Esophagus muscularis mucosa (tissue), 4 donors: ENCODE data around the gene PCCB. TPM values are rescaled to one million over a fixed set of nuclear protein-coding genes. Genes with fewer than 3 reads are reported as not detected.

Experiments used
- DNase-seq: peaks from one replicate; pipeline ENCODE4 v3.0.0-alpha.2; 2017; ENCODE audit errors: extremely low spot score
- H3K27ac ChIP-seq, 4 donors: fragments of 200-600 bp; sonication (generic); replicated peaks in 1 of 4; 1 replicate in 3 of 4; 2 replicates in 1 of 4; pipeline ENCODE4 v1.5.1; 2016 to 2019; ENCODE audit warnings: mild to moderate bottlenecking in 1 of 4
- H3K27me3 ChIP-seq, 4 donors: fragments of 200-600 bp; sonication (generic); one replicate each; pipeline versions ENCODE4 v1.5.1 to v1.6.0; 2016 to 2019
- H3K36me3 ChIP-seq, 4 donors: fragments of 200-600 bp; sonication (generic); one replicate each; pipeline ENCODE4 v1.5.1; 2016 to 2019
- H3K4me1 ChIP-seq, 4 donors: fragments of 200-600 bp; sonication (generic); one replicate each; pipeline ENCODE4 v1.5.1; 2016 to 2019
- H3K4me3 ChIP-seq, 4 donors: fragments of 200-600 bp; sonication (generic); 1 replicate in 2 of 4; 2 replicates in 2 of 4; pipeline ENCODE4 v1.5.1; 2016 to 2019; ENCODE audit warnings: mild to moderate bottlenecking in 4 of 4, moderate library complexity in 1 of 4
- H3K9me3 ChIP-seq, 4 donors: fragments of 200-600 bp; sonication (generic); 1 replicate in 3 of 4; 2 replicates in 1 of 4; pipeline ENCODE4 v1.5.1; 2016 to 2019
- EP300 ChIP-seq: sonication (generic); formaldehyde crosslinking; IDR thresholded peaks from one replicate; pipeline ENCODE4 v1.6.1; 2017; ENCODE audit warnings: antibody characterized with exemption
- POLR2A ChIP-seq: fragments of 450-650 bp; IDR thresholded peaks from one replicate; pipeline ENCODE4 v1.6.1; 2017; ENCODE audit warnings: antibody characterized with exemption, moderate library complexity, mild to moderate bottlenecking, low read depth
- POLR2AphosphoS5 ChIP-seq, 2 donors: sonication (generic); formaldehyde crosslinking; IDR thresholded peaks; one replicate each; pipeline ENCODE4 v1.6.1; 2017; ENCODE audit warnings: antibody characterized with exemption in 2 of 2
- WGBS: methylation state at CpG from one replicate; pipeline ENCODE4 v1.1.5; 2018; 5-methylcytosine and 5-hydroxymethylcytosine counted together
- intact Hi-C: fragments of 100-400 bp; cut with DNase I; formaldehyde crosslinking; loops from one replicate; pipeline ENCODE4 v1.15.1; 2023
- total RNA-seq, 4 donors: library from RNA; depleted of rRNA; stranded (reverse); fragments of >200 nt; gene quantifications; one replicate each; pipeline versions ENCODE4 v1.1.0 to v1.2.1, GENCODE V29; 2016
- TF ChIP-seq, protein P1 (sequence below), 3 experiments: fragments of 200-600 bp in 2 of 3; fragments of 450-650 bp in 1 of 3; sonication (generic) in 2 of 3; IDR thresholded peaks; one replicate each; pipeline ENCODE4 v1.5.1; 2017 to 2019; ENCODE audit warnings: antibody characterized with exemption in 3 of 3, mild to moderate bottlenecking in 2 of 3, moderate library complexity in 1 of 3

Gene PCCB
- total RNA-seq, 4 donors from 2014 or later = 25.8 to 35.6 (median 31.4) TPM

DNA sequence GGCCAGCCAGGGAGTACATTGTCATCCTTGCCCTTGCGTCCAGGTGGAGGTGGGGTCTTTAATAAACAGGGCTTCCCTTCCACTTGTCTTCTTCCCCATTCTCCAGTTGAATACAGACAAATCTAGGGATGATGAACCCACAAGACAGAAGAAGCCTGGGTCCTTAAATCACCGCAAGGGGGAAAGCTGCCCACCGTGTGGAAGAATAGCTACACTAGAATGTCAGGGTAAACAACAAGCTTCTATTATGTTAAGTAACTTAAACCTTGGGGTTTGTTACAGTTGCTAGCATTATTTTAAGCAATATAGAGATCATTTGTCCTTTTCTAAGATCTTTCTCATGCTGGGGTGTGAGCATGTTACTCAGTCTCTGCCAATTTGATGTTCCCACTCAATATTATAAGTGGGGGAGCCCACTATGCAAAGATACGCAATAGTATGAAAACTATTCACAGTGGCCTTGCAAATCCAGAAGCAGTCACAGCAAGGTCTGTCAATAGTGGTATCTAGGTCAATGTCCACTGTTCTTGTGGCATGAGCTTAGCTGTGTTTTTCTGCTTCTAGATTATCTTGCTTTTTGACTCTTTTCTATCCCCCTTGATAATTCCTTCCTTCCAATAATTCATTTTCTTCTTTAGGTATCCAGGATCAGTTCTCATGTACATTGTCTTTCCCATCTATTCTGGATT, 12.0 kb upstream of the PCCB start:
- TF ChIP-seq POLR2A (no peak), EP300 (no peak), POLR2AphosphoS5 (IDR thresholded peaks at IDR 0.05) (no peak)
- TF ChIP-seq, protein P1, sequence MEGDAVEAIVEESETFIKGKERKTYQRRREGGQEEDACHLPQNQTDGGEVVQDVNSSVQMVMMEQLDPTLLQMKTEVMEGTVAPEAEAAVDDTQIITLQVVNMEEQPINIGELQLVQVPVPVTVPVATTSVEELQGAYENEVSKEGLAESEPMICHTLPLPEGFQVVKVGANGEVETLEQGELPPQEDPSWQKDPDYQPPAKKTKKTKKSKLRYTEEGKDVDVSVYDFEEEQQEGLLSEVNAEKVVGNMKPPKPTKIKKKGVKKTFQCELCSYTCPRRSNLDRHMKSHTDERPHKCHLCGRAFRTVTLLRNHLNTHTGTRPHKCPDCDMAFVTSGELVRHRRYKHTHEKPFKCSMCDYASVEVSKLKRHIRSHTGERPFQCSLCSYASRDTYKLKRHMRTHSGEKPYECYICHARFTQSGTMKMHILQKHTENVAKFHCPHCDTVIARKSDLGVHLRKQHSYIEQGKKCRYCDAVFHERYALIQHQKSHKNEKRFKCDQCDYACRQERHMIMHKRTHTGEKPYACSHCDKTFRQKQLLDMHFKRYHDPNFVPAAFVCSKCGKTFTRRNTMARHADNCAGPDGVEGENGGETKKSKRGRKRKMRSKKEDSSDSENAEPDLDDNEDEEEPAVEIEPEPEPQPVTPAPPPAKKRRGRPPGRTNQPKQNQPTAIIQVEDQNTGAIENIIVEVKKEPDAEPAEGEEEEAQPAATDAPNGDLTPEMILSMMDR (IDR thresholded peaks at IDR 0.05) = no peak
- 90% methylated on average over 4 of the region's 4 CpGs for WGBS
- intact Hi-C loops = no loop called here
- no peak overlapping the region for H3K27ac ChIP-seq
- no peak overlapping the region for H3K4me3 ChIP-seq
- no peaks in the 10 kb centered on the region for H3K27me3 ChIP-seq
- H3K4me1 ChIP-seq = no peaks in the 10 kb centered on the region
- DNase-seq = no peak
- H3K36me3 ChIP-seq = no peaks in the 10 kb centered on the region
- H3K9me3 ChIP-seq = no peaks in the 10 kb centered on the region

DNA sequence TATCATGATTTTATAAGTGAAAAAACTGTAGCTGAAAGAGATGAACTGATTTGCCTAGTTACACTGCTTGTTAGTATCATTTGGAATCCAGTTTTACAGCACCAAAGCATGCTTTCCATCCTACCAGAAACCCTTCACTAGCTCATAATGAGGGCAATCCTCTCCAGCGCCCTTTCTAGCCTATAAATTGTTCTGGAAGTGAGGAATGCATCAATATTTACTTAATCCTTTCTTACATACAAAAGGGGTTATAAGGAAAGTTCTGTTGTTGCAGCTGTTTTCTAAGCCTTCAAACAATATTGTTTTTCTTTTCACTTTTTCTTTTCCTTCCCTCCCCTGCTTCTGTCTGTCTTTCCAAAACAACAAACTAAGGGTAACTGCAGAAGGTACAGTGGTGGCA, 11.0 kb upstream of the PCCB start:
- H3K9me3 ChIP-seq = no peaks in the 10 kb centered on the region
- H3K36me3 ChIP-seq = no peaks in the 10 kb centered on the region
- intact Hi-C loops = no loop called here
- DNase-seq = no peak
- H3K27ac ChIP-seq = no peak overlapping the region
- H3K27me3 ChIP-seq = no peaks in the 10 kb centered on the region
- WGBS = 33% methylated on average over 1 of the region's 1 CpG
- H3K4me1 ChIP-seq = no peaks in the 10 kb centered on the region
- TF ChIP-seq POLR2A = no peak
- TF ChIP-seq POLR2AphosphoS5 (IDR thresholded peaks at IDR 0.05) = no peak
- TF ChIP-seq EP300 = no peak
- TF ChIP-seq, protein P1 (IDR thresholded peaks at IDR 0.05) = no peak
- no peak overlapping the region for H3K4me3 ChIP-seq

DNA sequence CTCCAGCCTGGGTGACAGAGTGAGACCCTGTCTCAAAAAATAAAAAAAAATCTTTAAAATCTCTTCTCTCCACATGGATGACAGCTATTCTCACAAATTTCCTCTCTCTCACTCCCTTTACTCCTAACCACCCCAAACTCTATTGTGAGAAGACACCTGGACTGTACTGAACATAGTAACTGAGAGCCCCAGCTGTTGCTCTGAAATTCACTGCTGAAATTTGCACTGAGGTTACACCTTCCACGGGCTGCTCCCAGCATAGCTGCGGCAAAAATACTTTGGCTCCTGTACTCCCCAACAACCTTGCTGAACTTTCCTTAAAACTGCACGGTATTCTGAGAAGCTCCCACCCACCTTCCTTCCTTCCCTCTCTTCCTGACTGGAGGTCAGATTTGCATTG, 4.4 kb upstream of the PCCB start:
- no peak for TF ChIP-seq POLR2A
- TF ChIP-seq, protein P1 (IDR thresholded peaks at IDR 0.05) = no peak
- no peak for TF ChIP-seq EP300
- no peak for TF ChIP-seq POLR2AphosphoS5 (IDR thresholded peaks at IDR 0.05)
- WGBS = 68% methylated on average over 3 of the region's 3 CpGs

DNA sequence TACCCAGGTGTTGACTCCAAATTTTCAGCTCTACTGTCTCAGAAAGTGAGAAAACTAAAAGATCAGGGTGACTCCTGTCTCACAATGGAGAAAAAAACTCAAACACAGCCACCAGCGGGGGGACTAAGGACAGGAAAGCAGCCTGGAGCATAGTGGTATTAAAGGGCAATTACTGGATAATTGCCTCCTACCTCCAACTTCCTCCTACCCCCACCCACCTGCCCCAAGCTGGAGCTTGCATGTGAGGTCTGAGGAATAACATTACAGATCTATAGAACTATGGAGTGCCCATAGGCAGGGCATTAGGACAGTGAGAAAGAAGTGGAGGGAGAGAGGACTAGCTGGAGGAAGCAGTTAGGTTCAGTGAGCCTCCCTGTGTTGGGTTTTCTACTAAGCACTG, 2.7 kb upstream of the PCCB start:
- no peaks in the 10 kb centered on the region for H3K9me3 ChIP-seq
- H3K27ac ChIP-seq = no peak overlapping the region
- H3K4me1 ChIP-seq = peaks cover 20 to 22% (median 21%) of the 10 kb centered on the region in 4 donors
- intact Hi-C loops = no loop called here
- 88% methylated on average over 1 of the region's 1 CpG for WGBS
- no peak overlapping the region for H3K4me3 ChIP-seq
- DNase-seq = no peak
- H3K27me3 ChIP-seq = no peaks in the 10 kb centered on the region
- no peaks in the 10 kb centered on the region for H3K36me3 ChIP-seq
- no peak for TF ChIP-seq POLR2A
- TF ChIP-seq, protein P1 (IDR thresholded peaks at IDR 0.05) = no peak
- no peak for TF ChIP-seq POLR2AphosphoS5 (IDR thresholded peaks at IDR 0.05)
- no peak for TF ChIP-seq EP300

More for the DNA sequence above, 4.4 kb upstream of the PCCB start:
- no peak for DNase-seq
- H3K4me3 ChIP-seq = no peak overlapping the region
- intact Hi-C loops = no loop called here
- no peaks in the 10 kb centered on the region for H3K27me3 ChIP-seq
- no peaks in the 10 kb centered on the region for H3K9me3 ChIP-seq
- H3K27ac ChIP-seq = no peak overlapping the region
- H3K36me3 ChIP-seq = no peaks in the 10 kb centered on the region
- peaks cover 4 to 6% (median 6%) of the 10 kb centered on the region in 4 donors for H3K4me1 ChIP-seq
